Osteoblast (primary cell): Measurements from ENCODE around the gene NPIPB8. TPM values are rescaled to one million over a fixed set of nuclear protein-coding genes. Genes with fewer than 3 reads are reported as not detected.
"Not testable (repeated sequence)": the region's sequence is repeated elsewhere in the genome, so short reads cannot be mapped to it uniquely, and the experiment has no call there.

Experiments
- DNase-seq: peaks from one replicate; pipeline ENCODE4 v3.0.0; 2011; ENCODE audit warnings: low spot score, mixed read lengths; ENCODE audit not compliant: insufficient read length; ENCODE audit errors: missing footprints
- H2AFZ ChIP-seq: 2 replicates; pipeline ENCODE4 v1.6.0; 2011; ENCODE audit warnings: mild to moderate bottlenecking, low read length
- H3K27ac ChIP-seq: 2 replicates; pipeline ENCODE4 v1.5.1; 2011; ENCODE audit warnings: mild to moderate bottlenecking, low read depth, low read length, moderate library complexity
- H3K27me3 ChIP-seq: 2 replicates; pipeline ENCODE4 v1.6.0; 2012; ENCODE audit warnings: mild to moderate bottlenecking, control low read depth, inconsistent platforms, low read length, moderate library complexity; ENCODE audit not compliant: insufficient read depth
- H3K36me3 ChIP-seq: 2 replicates; pipeline ENCODE4 v1.5.1; 2011; ENCODE audit warnings: mild to moderate bottlenecking, low read length, control low read depth, moderate library complexity; ENCODE audit not compliant: insufficient read depth
- H3K4me1 ChIP-seq: 2 replicates; pipeline ENCODE4 v1.5.1; 2011; ENCODE audit warnings: mild to moderate bottlenecking, low read length, control low read depth, moderate library complexity; ENCODE audit not compliant: insufficient read depth
- H3K4me2 ChIP-seq: 2 replicates; pipeline ENCODE4 v1.6.0; 2011; ENCODE audit warnings: mild to moderate bottlenecking, low read length; ENCODE audit not compliant: insufficient read depth
- H3K4me3 ChIP-seq: fragments of 200-600 bp; sonication (generic); 3 replicates; pipeline ENCODE4 v1.5.1; 2012; ENCODE audit warnings: mild to moderate bottlenecking, low read length, inconsistent platforms; ENCODE audit not compliant: insufficient read depth
- H3K79me2 ChIP-seq: 2 replicates; pipeline ENCODE4 v1.6.0; 2012; ENCODE audit warnings: mild to moderate bottlenecking, low read length, control low read depth, inconsistent platforms; ENCODE audit not compliant: insufficient read depth
- H3K9me3 ChIP-seq: 2 replicates; pipeline ENCODE4 v1.5.1; 2011; ENCODE audit warnings: low read depth, low read length, control low read depth
- H4K20me1 ChIP-seq: 2 replicates; pipeline ENCODE4 v1.6.0; 2012; ENCODE audit warnings: mild to moderate bottlenecking, low read length, control low read depth; ENCODE audit not compliant: insufficient read depth
- total RNA-seq: library from RNA; depleted of rRNA; stranded (reverse); fragments of >200 nt; gene quantifications from 2 replicates; pipeline ENCODE4 v1.2.3, GENCODE V29; 2012
- TF ChIP-seq, protein P1 (sequence below): IDR thresholded peaks from 2 replicates; pipeline ENCODE4 v1.5.1; 2011; ENCODE audit warnings: mild to moderate bottlenecking, low read depth, low read length, moderate library complexity; ENCODE audit errors: extremely low read depth

Gene NPIPB8
- total RNA-seq, 1 donor, result not detected

- no peaks in the 10 kb centered on the region for H4K20me1 ChIP-seq
- H3K27ac ChIP-seq, result no peak overlapping the region
- no peak overlapping the region for H3K4me2 ChIP-seq
- H3K79me2 ChIP-seq, result no peaks in the 10 kb centered on the region
- no peaks in the 10 kb centered on the region for H3K9me3 ChIP-seq
- DNase-seq, result no peak
- no peaks in the 10 kb centered on the region for H3K4me1 ChIP-seq
- peaks cover 5% of the 10 kb centered on the region for H3K36me3 ChIP-seq
- TF ChIP-seq, protein P1, sequence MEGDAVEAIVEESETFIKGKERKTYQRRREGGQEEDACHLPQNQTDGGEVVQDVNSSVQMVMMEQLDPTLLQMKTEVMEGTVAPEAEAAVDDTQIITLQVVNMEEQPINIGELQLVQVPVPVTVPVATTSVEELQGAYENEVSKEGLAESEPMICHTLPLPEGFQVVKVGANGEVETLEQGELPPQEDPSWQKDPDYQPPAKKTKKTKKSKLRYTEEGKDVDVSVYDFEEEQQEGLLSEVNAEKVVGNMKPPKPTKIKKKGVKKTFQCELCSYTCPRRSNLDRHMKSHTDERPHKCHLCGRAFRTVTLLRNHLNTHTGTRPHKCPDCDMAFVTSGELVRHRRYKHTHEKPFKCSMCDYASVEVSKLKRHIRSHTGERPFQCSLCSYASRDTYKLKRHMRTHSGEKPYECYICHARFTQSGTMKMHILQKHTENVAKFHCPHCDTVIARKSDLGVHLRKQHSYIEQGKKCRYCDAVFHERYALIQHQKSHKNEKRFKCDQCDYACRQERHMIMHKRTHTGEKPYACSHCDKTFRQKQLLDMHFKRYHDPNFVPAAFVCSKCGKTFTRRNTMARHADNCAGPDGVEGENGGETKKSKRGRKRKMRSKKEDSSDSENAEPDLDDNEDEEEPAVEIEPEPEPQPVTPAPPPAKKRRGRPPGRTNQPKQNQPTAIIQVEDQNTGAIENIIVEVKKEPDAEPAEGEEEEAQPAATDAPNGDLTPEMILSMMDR, result no peak
- no peak overlapping the region for H2AFZ ChIP-seq
- H3K4me3 ChIP-seq, result no peak overlapping the region
- H3K27me3 ChIP-seq, result no peaks in the 10 kb centered on the region
Observed at GRCh38 chr16:28591355-28591754, 46.5 kb upstream of the NPIPB8 start.

GRCh38 chr16:28592511-28592910 is 45.4 kb upstream of the NPIPB8 start:
- Histone ChIP-seq H4K20me1 (no peaks in the 10 kb centered on the region), H3K27me3 (no peaks in the 10 kb centered on the region), H3K27ac (no peak overlapping the region), H3K79me2 (no peaks in the 10 kb centered on the region), H3K36me3 (peaks cover 2% of the 10 kb centered on the region), H3K4me3 (no peak overlapping the region), H3K4me1 (no peaks in the 10 kb centered on the region), H3K4me2 (no peak overlapping the region), H2AFZ (no peak overlapping the region), H3K9me3 (no peaks in the 10 kb centered on the region)
- TF ChIP-seq, protein P1, result no peak
- DNase-seq, result peak; percentile 42

DNA sequence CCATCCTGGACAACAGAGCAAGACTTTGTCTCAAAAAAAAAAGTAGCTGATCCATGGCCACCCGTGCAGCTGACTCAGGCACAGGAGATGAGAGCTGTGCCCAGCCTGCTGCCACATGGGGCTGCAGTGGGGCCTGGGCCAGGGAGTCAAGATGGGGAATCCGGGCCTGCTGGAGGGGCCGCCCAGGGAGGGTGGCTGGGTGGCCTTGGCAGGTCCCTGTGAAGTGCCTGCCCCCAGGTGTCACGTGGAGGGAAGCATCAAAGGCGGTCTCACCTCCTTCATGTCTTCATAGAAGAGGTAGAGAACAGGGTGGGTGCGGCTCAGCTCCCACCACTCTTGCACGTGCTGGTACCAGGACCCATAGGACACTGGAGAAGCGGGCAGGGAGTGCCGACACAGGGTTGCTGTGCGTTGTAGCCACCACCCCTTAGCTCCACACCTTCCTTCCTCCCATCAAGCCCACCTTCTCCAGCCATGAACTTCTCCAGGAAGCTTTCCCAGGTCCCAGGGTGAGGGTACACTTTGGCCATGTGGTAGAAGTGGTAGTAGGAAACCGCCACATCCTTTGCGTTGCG is 44.8 kb upstream of the NPIPB8 start:
- H4K20me1 ChIP-seq, result no peaks in the 10 kb centered on the region
- H3K27me3 ChIP-seq, result no peaks in the 10 kb centered on the region
- H3K9me3 ChIP-seq, result no peaks in the 10 kb centered on the region
- H3K4me1 ChIP-seq, result no peaks in the 10 kb centered on the region
- DNase-seq, result no peak
- H3K4me2 ChIP-seq, result no peak overlapping the region
- no peak overlapping the region for H3K4me3 ChIP-seq
- TF ChIP-seq, protein P1, result no peak
- peaks cover 2% of the 10 kb centered on the region for H3K36me3 ChIP-seq
- H3K79me2 ChIP-seq, result no peaks in the 10 kb centered on the region
- no peak overlapping the region for H3K27ac ChIP-seq
- no peak overlapping the region for H2AFZ ChIP-seq

- H2AFZ ChIP-seq, DNase-seq, H3K36me3 ChIP-seq, H3K4me3 ChIP-seq, H3K79me2 ChIP-seq, H3K27me3 ChIP-seq, H3K4me2 ChIP-seq, H3K9me3 ChIP-seq, H3K4me1 ChIP-seq, H3K27ac ChIP-seq, H4K20me1 ChIP-seq: not testable (repeated sequence)
Observed at GRCh38 chr16:28595451-28595850, 42.4 kb upstream of the NPIPB8 start.
